GM18508 (cell line): ENCODE measurements around the gene TSPAN9.

Source experiments
- ATAC-seq: cut with Tn5 transposase; IDR thresholded peaks from one replicate; pipeline ENCODE4 v1.9.1; 2021; ENCODE audit warnings: moderate number of reproducible peaks; ENCODE audit not compliant: insufficient read depth, unreplicated experiment

Gene TSPAN9

DNA sequence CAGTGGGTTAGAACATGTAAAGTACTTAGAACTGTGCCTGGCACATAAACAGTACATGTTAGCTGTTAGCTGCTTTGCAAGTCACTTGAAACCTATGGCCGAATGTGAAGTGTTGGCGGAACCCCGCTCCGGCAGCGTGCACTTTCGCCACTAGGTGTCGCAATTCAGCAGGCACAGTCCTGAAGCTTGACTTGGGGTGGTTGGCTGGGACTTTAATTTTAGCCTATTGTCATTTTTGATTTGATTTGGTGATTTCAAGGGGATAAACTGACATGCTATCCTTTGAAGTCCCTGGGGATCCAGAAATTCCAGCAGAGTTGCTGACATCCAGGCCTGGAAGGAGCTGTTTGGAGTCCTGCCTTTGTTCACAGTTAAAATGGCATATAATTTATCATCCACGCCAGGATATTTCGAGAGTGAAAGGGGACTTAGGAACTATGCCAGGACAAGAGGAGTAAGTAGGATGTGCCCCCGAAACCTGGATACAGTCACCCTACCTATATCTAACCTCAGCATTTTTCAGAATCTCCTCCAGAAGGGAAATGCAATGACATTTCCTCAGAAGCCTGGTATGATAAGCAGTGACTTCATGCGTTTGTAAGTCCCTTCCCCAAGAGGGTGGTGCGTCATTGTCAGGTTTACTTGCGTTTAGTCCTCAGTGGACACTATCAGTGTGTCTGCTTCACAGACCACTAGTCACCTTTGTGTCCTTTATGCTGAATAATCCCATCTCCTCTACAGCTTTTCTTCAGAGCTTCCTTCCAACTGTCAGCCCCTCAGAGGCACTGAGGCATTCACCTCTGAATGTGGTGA lies 3.5 kb upstream of the TSPAN9 start:
- no peak for ATAC-seq

GRCh38 chr12:3075315-3075714 lies 1.9 kb upstream of the TSPAN9 start:
- ATAC-seq, result no peak

- ATAC-seq, result no peak
Observed at GRCh38 chr12:3077572-3078081, 448 bp downstream of the TSPAN9 start.

DNA sequence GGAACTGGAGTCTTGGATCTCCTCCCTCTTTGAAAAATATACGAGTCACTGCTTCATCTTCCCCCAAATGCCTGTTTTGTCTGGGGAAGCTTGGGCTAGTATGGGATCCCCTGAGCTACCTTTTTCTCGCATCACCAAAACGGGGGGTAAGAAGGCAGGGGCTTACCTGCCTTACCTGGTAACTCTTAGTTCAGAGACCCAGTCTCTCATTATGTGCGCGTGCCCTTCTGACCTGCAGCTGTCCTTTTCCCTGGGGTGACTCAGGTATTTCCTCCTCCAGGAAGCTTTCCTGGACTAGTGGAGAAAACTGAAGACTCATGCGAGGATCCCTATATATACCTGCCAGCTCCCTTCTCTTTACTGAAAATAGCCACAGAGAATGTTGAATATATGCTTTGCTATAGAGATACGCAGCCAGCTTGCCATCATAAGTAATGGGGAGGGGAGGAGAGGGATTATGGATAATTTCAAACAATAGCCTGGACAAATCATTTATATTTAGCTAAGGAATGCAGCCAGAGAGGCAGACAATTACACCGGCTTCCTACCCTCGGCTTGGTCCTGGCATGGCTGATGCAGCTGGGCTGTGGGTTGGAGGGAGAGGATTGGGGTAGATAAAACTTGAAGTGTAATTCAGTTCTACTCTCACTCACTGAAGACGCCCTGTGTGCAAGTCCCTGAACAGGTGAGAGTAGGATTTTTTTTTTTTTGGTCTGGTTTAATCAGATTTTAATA lies 1.1 kb downstream of the TSPAN9 start:
- no peak for ATAC-seq

GRCh38 chr12:3081091-3081490 lies 3.9 kb downstream of the TSPAN9 start:
- no peak for ATAC-seq

DNA sequence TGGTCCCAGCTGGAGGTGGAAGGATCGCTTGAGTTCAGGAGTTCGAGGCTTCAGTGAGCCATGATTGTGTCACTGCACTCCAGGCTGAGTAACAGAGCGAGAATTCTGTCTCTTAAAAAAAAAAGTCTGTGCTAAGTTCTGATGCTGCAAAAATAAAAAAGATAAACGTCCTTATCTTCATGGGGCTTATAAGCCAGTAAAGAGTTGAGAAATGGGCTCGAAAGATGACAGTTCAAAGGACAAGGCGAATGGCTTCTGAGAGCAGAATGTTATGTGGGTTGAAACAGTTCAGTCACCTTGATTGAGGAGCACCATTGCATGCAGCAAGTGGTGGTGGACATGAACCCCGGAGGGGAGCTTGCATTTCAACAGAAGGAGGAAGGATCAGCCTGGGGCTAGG lies 4.7 kb downstream of the TSPAN9 start:
- no peak for ATAC-seq

GRCh38 chr12:3083241-3083920 lies 6.2 kb downstream of the TSPAN9 start:
- no peak for ATAC-seq

GRCh38 chr12:3083921-3084347 lies 6.8 kb downstream of the TSPAN9 start:
- ATAC-seq, result no peak

GRCh38 chr12:3084742-3085141 lies 7.6 kb downstream of the TSPAN9 start:
- ATAC-seq, result no peak

- no peak for ATAC-seq
Observed at GRCh38 chr12:3085341-3086139, 8.4 kb downstream of the TSPAN9 start.

DNA sequence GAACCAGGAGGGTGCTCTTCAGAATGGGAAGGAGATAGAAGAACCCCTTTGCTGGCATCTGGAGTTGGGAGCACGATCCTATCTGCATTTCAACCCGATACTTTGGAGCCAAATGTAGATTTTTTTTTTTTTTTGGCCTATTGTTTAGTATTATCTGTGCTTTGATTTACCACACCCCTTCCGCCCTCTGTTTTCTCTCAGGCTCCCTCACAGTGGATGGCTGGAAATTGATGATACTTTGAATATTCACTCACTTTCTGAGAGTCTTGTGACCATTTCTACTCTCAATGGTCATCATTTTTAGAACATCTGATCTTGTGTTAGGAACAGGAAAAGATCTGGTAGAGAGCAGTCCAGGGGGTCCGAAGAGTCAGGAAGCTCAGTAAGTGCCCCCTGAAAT lies 9.0 kb downstream of the TSPAN9 start:
- no peak for ATAC-seq

DNA sequence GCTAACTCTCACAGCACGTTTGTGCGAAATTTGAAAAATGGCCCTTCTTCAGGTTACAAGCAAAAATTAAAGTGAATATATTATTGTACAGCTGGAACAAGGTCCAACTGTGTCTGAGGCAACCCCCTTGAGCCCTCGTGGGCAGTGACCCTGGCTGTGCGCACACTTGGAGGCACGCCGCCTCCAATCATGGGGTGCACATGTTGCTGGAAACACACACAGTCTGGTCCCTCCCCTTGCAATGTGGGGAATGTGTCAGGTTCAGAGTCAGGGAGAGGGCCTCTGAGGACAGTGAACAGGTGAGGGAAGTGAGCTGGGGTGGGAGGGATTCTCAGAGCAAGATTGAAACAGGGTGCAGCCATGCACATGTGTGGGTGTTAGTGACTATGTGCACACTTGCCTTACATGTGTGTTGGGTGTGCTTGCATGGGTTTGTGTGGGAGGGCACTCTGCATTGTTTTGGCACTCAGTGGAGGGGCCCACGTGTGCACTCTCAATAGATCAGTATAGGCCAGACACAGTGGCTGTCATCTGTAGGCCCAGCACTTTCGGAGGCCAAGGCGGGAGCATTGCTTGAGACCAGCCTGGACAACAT lies 9.6 kb downstream of the TSPAN9 start:
- no peak for ATAC-seq

DNA sequence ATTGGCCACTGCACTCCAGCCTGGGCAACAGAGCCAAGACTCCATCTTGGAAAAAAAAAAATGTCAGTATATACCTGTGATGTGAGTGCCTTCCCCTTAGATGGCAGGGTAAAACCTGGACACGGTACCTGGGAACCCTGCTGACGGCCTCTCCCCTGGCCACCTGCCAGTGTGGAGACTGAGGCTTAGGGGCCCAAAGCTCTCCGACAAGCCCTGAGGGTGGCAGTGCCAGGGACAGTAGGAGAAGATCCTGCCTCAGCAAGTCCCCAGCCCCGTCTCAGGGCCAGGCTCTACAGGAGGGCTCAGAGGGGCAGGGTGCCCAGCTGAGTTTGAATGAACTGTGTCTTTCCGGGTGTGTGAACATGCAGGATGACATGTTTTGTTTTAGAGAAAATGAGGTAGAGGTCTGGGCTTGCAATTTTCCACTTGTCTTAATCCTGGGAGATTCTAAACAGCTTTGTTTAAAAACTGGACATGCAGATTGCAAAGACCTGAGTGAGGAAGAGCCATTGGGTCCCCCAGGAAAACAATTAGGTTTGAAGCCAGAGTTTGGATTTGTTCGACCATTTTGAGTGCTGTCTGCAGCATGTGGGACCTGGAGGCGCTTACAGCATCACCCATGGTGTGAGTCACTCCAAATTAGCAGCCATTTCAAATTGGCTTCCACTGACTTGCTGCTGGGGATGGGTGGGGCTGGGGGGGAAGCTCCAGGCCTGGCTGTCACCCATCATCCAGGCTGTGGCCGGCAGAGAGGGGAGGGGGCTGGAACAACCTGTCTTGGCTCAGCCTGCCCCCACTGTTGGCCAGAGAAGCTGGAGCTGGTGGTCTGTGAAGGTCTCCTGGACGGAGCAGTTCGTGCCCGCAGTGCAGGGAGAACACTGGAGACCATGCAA lies 10.8 kb downstream of the TSPAN9 start:
- ATAC-seq, result no peak

GRCh38 chr12:3089588-3089987 lies 12.4 kb downstream of the TSPAN9 start:
- ATAC-seq, result no peak

GRCh38 chr12:3090240-3091037 lies 13.3 kb downstream of the TSPAN9 start:
- ATAC-seq, result no peak

DNA sequence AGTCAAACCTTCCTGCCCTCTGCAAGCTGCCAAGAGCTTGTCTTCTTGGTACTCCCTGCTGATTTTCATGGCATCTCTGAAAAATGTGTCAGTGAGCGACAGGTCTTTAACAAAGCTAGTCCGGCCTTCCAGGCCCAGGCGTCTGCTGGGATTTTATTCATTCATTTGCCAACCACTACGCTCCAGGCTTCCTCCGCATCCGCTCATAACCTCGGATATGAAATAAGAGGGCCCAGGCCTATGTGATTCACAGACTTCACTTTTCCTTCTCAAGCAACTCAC lies 13.8 kb downstream of the TSPAN9 start:
- ATAC-seq, result no peak

GRCh38 chr12:3091382-3092241 lies 14.4 kb downstream of the TSPAN9 start:
- ATAC-seq, result no peak
